ENCODE results near the gene GPC5.

The GPC5 gene

GRCh38 chr13:92262100-92262788 is 863.8 kb downstream of the GPC5 start:
- TF ChIP-seq RAD21 (IDR thresholded peaks at IDR 0.05; ENCODE audit: low read depth) (no peak), EGR1 (IDR thresholded peaks at IDR 0.05) (no peak), YY1 (IDR thresholded peaks at IDR 0.05; ENCODE audit: low read depth) (no peak)

DNA sequence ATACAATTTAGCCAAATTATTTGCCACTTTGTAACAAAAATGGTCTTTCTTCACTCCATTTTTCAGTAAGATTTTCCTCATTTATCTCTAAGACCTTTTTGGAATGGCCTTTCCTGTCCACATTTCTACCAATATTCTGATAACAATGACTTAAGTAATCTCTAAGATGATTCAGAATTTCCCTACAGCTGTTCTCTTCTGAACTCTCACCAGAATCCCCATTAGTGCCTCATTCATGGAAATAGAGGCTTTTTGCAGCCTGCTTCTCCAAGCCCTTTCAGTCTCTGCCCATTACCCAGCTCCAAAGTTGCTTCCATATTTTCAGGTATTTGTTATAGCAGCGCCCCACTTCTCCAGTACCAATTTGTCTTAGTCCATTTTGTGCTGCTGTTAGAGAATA is 867.0 kb downstream of the GPC5 start:
- TF ChIP-seq, protein P1, sequence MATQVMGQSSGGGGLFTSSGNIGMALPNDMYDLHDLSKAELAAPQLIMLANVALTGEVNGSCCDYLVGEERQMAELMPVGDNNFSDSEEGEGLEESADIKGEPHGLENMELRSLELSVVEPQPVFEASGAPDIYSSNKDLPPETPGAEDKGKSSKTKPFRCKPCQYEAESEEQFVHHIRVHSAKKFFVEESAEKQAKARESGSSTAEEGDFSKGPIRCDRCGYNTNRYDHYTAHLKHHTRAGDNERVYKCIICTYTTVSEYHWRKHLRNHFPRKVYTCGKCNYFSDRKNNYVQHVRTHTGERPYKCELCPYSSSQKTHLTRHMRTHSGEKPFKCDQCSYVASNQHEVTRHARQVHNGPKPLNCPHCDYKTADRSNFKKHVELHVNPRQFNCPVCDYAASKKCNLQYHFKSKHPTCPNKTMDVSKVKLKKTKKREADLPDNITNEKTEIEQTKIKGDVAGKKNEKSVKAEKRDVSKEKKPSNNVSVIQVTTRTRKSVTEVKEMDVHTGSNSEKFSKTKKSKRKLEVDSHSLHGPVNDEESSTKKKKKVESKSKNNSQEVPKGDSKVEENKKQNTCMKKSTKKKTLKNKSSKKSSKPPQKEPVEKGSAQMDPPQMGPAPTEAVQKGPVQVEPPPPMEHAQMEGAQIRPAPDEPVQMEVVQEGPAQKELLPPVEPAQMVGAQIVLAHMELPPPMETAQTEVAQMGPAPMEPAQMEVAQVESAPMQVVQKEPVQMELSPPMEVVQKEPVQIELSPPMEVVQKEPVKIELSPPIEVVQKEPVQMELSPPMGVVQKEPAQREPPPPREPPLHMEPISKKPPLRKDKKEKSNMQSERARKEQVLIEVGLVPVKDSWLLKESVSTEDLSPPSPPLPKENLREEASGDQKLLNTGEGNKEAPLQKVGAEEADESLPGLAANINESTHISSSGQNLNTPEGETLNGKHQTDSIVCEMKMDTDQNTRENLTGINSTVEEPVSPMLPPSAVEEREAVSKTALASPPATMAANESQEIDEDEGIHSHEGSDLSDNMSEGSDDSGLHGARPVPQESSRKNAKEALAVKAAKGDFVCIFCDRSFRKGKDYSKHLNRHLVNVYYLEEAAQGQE (IDR thresholded peaks at IDR 0.05; ENCODE audit: low read depth): no peak
- no peak for TF ChIP-seq FOXM1 (IDR thresholded peaks at IDR 0.05; ENCODE audit: borderline replicate concordance, low read depth)
- TF ChIP-seq ZBTB7A (IDR thresholded peaks at IDR 0.05; ENCODE audit: low read depth): no peak
- TF ChIP-seq EP300 (IDR thresholded peaks at IDR 0.05; ENCODE audit: borderline replicate concordance): no peak
- TF ChIP-seq, protein P2, sequence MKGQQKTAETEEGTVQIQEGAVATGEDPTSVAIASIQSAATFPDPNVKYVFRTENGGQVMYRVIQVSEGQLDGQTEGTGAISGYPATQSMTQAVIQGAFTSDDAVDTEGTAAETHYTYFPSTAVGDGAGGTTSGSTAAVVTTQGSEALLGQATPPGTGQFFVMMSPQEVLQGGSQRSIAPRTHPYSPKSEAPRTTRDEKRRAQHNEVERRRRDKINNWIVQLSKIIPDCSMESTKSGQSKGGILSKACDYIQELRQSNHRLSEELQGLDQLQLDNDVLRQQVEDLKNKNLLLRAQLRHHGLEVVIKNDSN (IDR thresholded peaks at IDR 0.05): no peak
- TF ChIP-seq NFIC (IDR thresholded peaks at IDR 0.05): no peak
- no peak for TF ChIP-seq TCF12 (IDR thresholded peaks at IDR 0.05; ENCODE audit: low read depth)
- TF ChIP-seq RAD21 (IDR thresholded peaks at IDR 0.05; ENCODE audit: low read depth): no peak
- no peak for TF ChIP-seq EGR1 (IDR thresholded peaks at IDR 0.05)
- no peak for TF ChIP-seq YY1 (IDR thresholded peaks at IDR 0.05; ENCODE audit: low read depth)
- TF ChIP-seq CREB1 (IDR thresholded peaks at IDR 0.05; ENCODE audit: low read depth): no peak
- no peak for TF ChIP-seq TEAD4 (IDR thresholded peaks at IDR 0.05)
- TF ChIP-seq MAX (IDR thresholded peaks at IDR 0.05): no peak
- no peak for TF ChIP-seq TAF1 (IDR thresholded peaks at IDR 0.05; ENCODE audit: low read depth)
- TF ChIP-seq CEBPB (IDR thresholded peaks at IDR 0.05): no peak

- TF ChIP-seq, protein P1 (IDR thresholded peaks at IDR 0.05; ENCODE audit: low read depth): no peak
- TF ChIP-seq RAD21 (IDR thresholded peaks at IDR 0.05; ENCODE audit: low read depth): no peak
Measured at GRCh38 chr13:92270990-92271389, 872.6 kb downstream of the GPC5 start.

DNA sequence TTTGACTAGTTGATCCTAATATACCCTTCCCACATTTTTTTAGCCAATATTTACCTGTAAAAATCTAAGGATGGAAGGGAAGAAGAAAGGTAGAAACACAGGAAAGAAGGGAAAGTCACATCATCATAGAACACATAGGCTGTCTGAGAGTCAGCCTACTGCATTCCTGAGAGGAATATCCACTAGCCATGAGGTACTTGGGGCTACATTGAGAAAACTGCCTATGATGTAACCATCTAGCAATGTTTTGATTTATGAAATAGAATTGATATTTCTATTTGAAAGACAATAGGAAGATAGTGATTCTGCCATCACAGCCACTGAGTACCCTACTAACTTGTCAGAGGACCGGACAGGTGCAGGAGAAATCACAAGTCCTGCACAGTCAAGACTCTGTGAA is 873.8 kb downstream of the GPC5 start:
- TF ChIP-seq, protein P1 (IDR thresholded peaks at IDR 0.05; ENCODE audit: low read depth): no peak

GRCh38 chr13:92297971-92298942 is 899.8 kb downstream of the GPC5 start:
- TF ChIP-seq EGR1 (IDR thresholded peaks at IDR 0.05): no peak
- TF ChIP-seq ZBTB7A (IDR thresholded peaks at IDR 0.05; ENCODE audit: low read depth): no peak
- no peak for TF ChIP-seq CEBPB (IDR thresholded peaks at IDR 0.05)
- TF ChIP-seq TEAD4 (IDR thresholded peaks at IDR 0.05): no peak
- no peak for TF ChIP-seq TCF12 (IDR thresholded peaks at IDR 0.05; ENCODE audit: low read depth)
- no peak for TF ChIP-seq YY1 (IDR thresholded peaks at IDR 0.05; ENCODE audit: low read depth)
- TF ChIP-seq, protein P2 (IDR thresholded peaks at IDR 0.05): no peak
- no peak for TF ChIP-seq CREB1 (IDR thresholded peaks at IDR 0.05; ENCODE audit: low read depth)
- TF ChIP-seq MAX (IDR thresholded peaks at IDR 0.05): no peak
- no peak for TF ChIP-seq NFIC (IDR thresholded peaks at IDR 0.05)
- no peak for TF ChIP-seq FOXM1 (IDR thresholded peaks at IDR 0.05; ENCODE audit: borderline replicate concordance, low read depth)
- no peak for TF ChIP-seq EP300 (IDR thresholded peaks at IDR 0.05; ENCODE audit: borderline replicate concordance)
- TF ChIP-seq TAF1 (IDR thresholded peaks at IDR 0.05; ENCODE audit: low read depth): no peak
- TF ChIP-seq, protein P1 (IDR thresholded peaks at IDR 0.05; ENCODE audit: low read depth): no peak
- TF ChIP-seq RAD21 (IDR thresholded peaks at IDR 0.05; ENCODE audit: low read depth): no peak
